H9 (cell line): Measurements from ENCODE around the gene LTBP4. TPM values are rescaled to one million over a fixed set of nuclear protein-coding genes. Genes with fewer than 3 reads are reported as not detected.

ENCODE experiments used
- DNase-seq: peaks from one replicate; pipeline ENCODE4 v3.0.0-alpha.2; 2017
- H2AFZ ChIP-seq: one replicate; pipeline ENCODE4 v1.6.1; 2013; ENCODE audit warnings: mild to moderate bottlenecking, low read length, control low read depth, moderate library complexity
- H2AK5ac ChIP-seq: 2 replicates; pipeline ENCODE4 v1.6.1; 2013; ENCODE audit warnings: low read length, control low read depth, mixed read lengths; ENCODE audit not compliant: insufficient read length
- H2BK120ac ChIP-seq: one replicate; pipeline ENCODE4 v1.6.1; 2013; ENCODE audit warnings: low read depth, mild to moderate bottlenecking, low read length, control low read depth, inconsistent platforms; ENCODE audit not compliant: poor library complexity, severe bottlenecking
- H2BK12ac ChIP-seq: 2 replicates; pipeline ENCODE4 v1.6.1; 2013; ENCODE audit warnings: low read length, control low read depth, mixed read lengths, low read depth; ENCODE audit not compliant: insufficient read length
- H2BK15ac ChIP-seq: 2 replicates; pipeline ENCODE4 v1.6.1; 2013; ENCODE audit warnings: low read depth, low read length, control low read depth
- H2BK20ac ChIP-seq: one replicate; pipeline ENCODE4 v1.6.1; 2013; ENCODE audit warnings: low read depth, mild to moderate bottlenecking, low read length, control low read depth, inconsistent platforms; ENCODE audit not compliant: poor library complexity, severe bottlenecking
- H2BK5ac ChIP-seq: 2 replicates; pipeline ENCODE4 v1.6.1; 2013; ENCODE audit warnings: low read length, control low read depth, mixed read lengths; ENCODE audit not compliant: insufficient read length
- H3K14ac ChIP-seq: 2 replicates; pipeline ENCODE4 v1.6.1; 2013; ENCODE audit warnings: low read length, control low read depth; ENCODE audit not compliant: insufficient read depth
- H3K18ac ChIP-seq: 2 replicates; pipeline ENCODE4 v1.6.1; 2013; ENCODE audit warnings: low read depth, mild to moderate bottlenecking, mixed read lengths, low read length, control low read depth; ENCODE audit not compliant: insufficient read length
- H3K23ac ChIP-seq: 2 replicates; pipeline ENCODE4 v1.6.1; 2013; ENCODE audit warnings: low read length, control low read depth, mixed read lengths, low read depth; ENCODE audit not compliant: insufficient read length
- H3K23me2 ChIP-seq: 2 replicates; pipeline ENCODE4 v1.6.1; 2013; ENCODE audit warnings: low read depth, mild to moderate bottlenecking, mixed read lengths, low read length, control low read depth; ENCODE audit not compliant: insufficient read length, poor library complexity, severe bottlenecking
- H3K27ac ChIP-seq: 2 replicates; pipeline ENCODE4 v1.5.1; 2013; ENCODE audit warnings: low read length, control low read depth, mixed read lengths, low read depth; ENCODE audit not compliant: insufficient read length
- H3K27me3 ChIP-seq: 2 replicates; pipeline ENCODE4 v1.6.1; 2013; ENCODE audit warnings: low read length, control low read depth, inconsistent platforms; ENCODE audit not compliant: insufficient read depth
- H3K4ac ChIP-seq: 2 replicates; pipeline ENCODE4 v1.6.1; 2013; ENCODE audit warnings: low read depth, mild to moderate bottlenecking, control low read depth, inconsistent platforms, low read length, moderate library complexity
- H3K4me1 ChIP-seq: 2 replicates; pipeline ENCODE4 v1.6.1; 2013; ENCODE audit warnings: low read length, control low read depth, inconsistent platforms; ENCODE audit not compliant: insufficient read depth
- H3K4me2 ChIP-seq: 2 replicates; pipeline ENCODE4 v1.6.1; 2013; ENCODE audit warnings: low read length, control low read depth, mixed read lengths; ENCODE audit not compliant: insufficient read length, insufficient read depth
- H3K56ac ChIP-seq: 2 replicates; pipeline ENCODE4 v1.6.1; 2013; ENCODE audit warnings: low read depth, mild to moderate bottlenecking, mixed read lengths, low read length, control low read depth; ENCODE audit not compliant: insufficient read length
- H3K79me1 ChIP-seq: 2 replicates; pipeline ENCODE4 v1.6.1; 2013; ENCODE audit warnings: low read depth, mild to moderate bottlenecking, moderate library complexity, low read length, control low read depth, inconsistent platforms; ENCODE audit not compliant: insufficient read depth, poor library complexity, severe bottlenecking
- H3K79me2 ChIP-seq: 2 replicates; pipeline ENCODE4 v1.6.1; 2013; ENCODE audit warnings: low read length, control low read depth, inconsistent platforms; ENCODE audit not compliant: insufficient read depth
- H3K9ac ChIP-seq: 2 replicates; pipeline ENCODE4 v1.6.1; 2013; ENCODE audit warnings: low read length, control low read depth, mixed read lengths; ENCODE audit not compliant: insufficient read length; ENCODE audit errors: extremely low read depth
- H3K9me3 ChIP-seq: one replicate; pipeline ENCODE4 v1.6.1; 2013; ENCODE audit warnings: low read depth, low read length, inconsistent platforms; ENCODE audit not compliant: control insufficient read depth
- H3T11ph ChIP-seq: one replicate; pipeline ENCODE4 v1.6.1; 2013; ENCODE audit warnings: mild to moderate bottlenecking, low read length, control low read depth, inconsistent platforms
- H4K20me1 ChIP-seq: one replicate; pipeline ENCODE4 v1.6.1; 2013; ENCODE audit not compliant: control insufficient read depth, insufficient read length, insufficient read depth
- H4K5ac ChIP-seq: 2 replicates; pipeline ENCODE4 v1.6.1; 2013; ENCODE audit warnings: low read depth, mild to moderate bottlenecking, mixed read lengths, low read length, control low read depth; ENCODE audit not compliant: insufficient read length
- H4K8ac ChIP-seq: replicated peaks from 2 replicates; pipeline ENCODE4 v1.6.1; 2013; ENCODE audit warnings: low read length, control low read depth, mixed read lengths, low read depth; ENCODE audit not compliant: insufficient read length
- H4K91ac ChIP-seq: 2 replicates; pipeline ENCODE4 v1.6.1; 2013; ENCODE audit warnings: low read depth, mild to moderate bottlenecking, moderate library complexity, mixed read lengths, low read length, control low read depth; ENCODE audit not compliant: insufficient read length
- H3K27ac Mint-ChIP-seq, 3 experiments: 2 replicates in 2 of 3; 3 replicates in 1 of 3; pipeline ENCODE4 v1.8.0; 2020 to 2021; ENCODE audit warnings: mixed read lengths in 3 of 3, mild to moderate bottlenecking in 1 of 3, moderate library complexity in 1 of 3
- H3K27me3 Mint-ChIP-seq: 2 replicates; pipeline ENCODE4 v1.8.0; 2021; ENCODE audit warnings: low read depth, mild to moderate bottlenecking, moderate library complexity, mixed read lengths
- H3K36me3 Mint-ChIP-seq, 3 experiments: 2 replicates in 2 of 3; 3 replicates in 1 of 3; pipeline ENCODE4 v1.8.0; 2020 to 2021; ENCODE audit warnings: low read depth in 3 of 3, mixed read lengths in 3 of 3; ENCODE audit not compliant: insufficient read depth in 1 of 3
- H3K4me1 Mint-ChIP-seq, 2 experiments: 2 replicates each; pipeline ENCODE4 v1.8.0; 2020; ENCODE audit warnings: mixed read lengths in 2 of 2
- H3K4me3 Mint-ChIP-seq, 2 experiments: 2 replicates in 1 of 2; 3 replicates in 1 of 2; pipeline ENCODE4 v1.8.0; 2020 to 2021; ENCODE audit warnings: mild to moderate bottlenecking in 2 of 2, mixed read lengths in 2 of 2, moderate library complexity in 1 of 2
- H3K9me3 Mint-ChIP-seq, 2 experiments: 2 replicates in 1 of 2; 3 replicates in 1 of 2; pipeline ENCODE4 v1.8.0; 2020; ENCODE audit warnings: mild to moderate bottlenecking in 2 of 2, mixed read lengths in 2 of 2, moderate library complexity in 1 of 2
- CTCF ChIP-seq: fragments of 200-600 bp; sonication (generic); conservative IDR thresholded peaks from 3 replicates; pipeline ENCODE4 v1.8.0; 2021; ENCODE audit warnings: antibody characterized with exemption, mild to moderate bottlenecking
- WGBS: extraction: QIAGEN DNeasy Blood & Tissue Kit; methylation state at CpG from one replicate; pipeline ENCODE4 v1.1.7; 2013; ENCODE audit warnings: missing lambda C conversion rate, low lambda C conversion rate, mixed read lengths; ENCODE audit not compliant: insufficient read length; ENCODE audit errors: extremely low coverage; 5-methylcytosine and 5-hydroxymethylcytosine counted together
- total RNA-seq: library from RNA; stranded (reverse); gene quantifications from 2 replicates; pipeline ENCODE4 v1.2.1, GENCODE V29; 2021

The LTBP4 gene
- total RNA-seq, 1 experiment from 2014 or later: 129 TPM

- Histone ChIP-seq H3K27me3 (peaks cover 25% of the 10 kb centered on the region), H3K56ac (no peak overlapping the region), H3K4ac (no peak overlapping the region), H4K20me1 (no peaks in the 10 kb centered on the region), H2BK15ac (no peak overlapping the region), H2BK120ac (no peak overlapping the region), H2AFZ (no peak overlapping the region), H3K4me1 (peaks cover 3% of the 10 kb centered on the region; the same call in 1 of the 2 replicates), H2BK20ac (no peak overlapping the region), H3K14ac (no peak overlapping the region), H4K8ac (no peak overlapping the region), H4K5ac (no peak overlapping the region), H2AK5ac (no peak overlapping the region), H3K23ac (no peak overlapping the region), H3K79me2 (no peaks in the 10 kb centered on the region), H3K23me2 (peaks cover 9% of the 10 kb centered on the region), H3K9ac (no peak overlapping the region), H2BK5ac (no peak overlapping the region), H3K9me3 (no peaks in the 10 kb centered on the region), H4K91ac (no peak overlapping the region), H3T11ph (no peak overlapping the region), H3K4me2 (no peak overlapping the region), H3K18ac (no peak overlapping the region), H3K27ac (no peak overlapping the region), H3K79me1 (no peaks in the 10 kb centered on the region), H2BK12ac (no peak overlapping the region)
- Mint-ChIP-seq H3K4me3 (peak overlapping the region in 1 of 2 experiments; percentile 79; a peak in 1 of 5 replicates), H3K9me3 (peaks cover 0 to 7% of the 10 kb centered on the region in 2 experiments; a peak in 1 of 5 replicates), H3K27me3 (peaks cover 37% of the 10 kb centered on the region), H3K36me3 (no peaks in the 10 kb centered on the region; a peak in 1 of 7 replicates), H3K27ac (no peak overlapping the region), H3K4me1 (peaks cover 15 to 22% of the 10 kb centered on the region in 2 experiments)
- no peak for DNase-seq
- no CpG with 5 or more reads among the region's 10 CpGs for WGBS
- TF ChIP-seq CTCF: no peak
Observed at GRCh38 chr19:40571831-40572495, 29.2 kb upstream of the LTBP4 start.
